ENCODE results near the gene ADORA3.

DNA sequence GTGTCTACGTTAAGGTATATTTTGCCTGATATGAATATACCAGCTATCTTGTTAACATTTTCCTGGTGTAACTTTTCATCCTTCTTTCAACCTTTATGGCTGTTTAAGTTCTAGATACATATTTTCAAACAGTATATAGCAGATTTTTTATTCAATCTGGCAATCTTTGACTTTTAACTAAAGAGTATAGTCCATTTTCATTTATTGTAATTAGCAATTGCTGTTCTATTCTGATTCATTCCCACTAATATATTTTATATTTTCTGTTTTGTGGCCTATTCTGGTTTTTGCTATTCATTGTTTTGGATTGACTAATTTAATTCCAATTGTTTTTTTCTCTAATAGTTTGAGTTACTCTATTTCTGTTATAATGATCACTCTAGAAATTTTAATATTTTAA, 37.0 kb downstream of the ADORA3 start:
- TF ChIP-seq, protein P1, sequence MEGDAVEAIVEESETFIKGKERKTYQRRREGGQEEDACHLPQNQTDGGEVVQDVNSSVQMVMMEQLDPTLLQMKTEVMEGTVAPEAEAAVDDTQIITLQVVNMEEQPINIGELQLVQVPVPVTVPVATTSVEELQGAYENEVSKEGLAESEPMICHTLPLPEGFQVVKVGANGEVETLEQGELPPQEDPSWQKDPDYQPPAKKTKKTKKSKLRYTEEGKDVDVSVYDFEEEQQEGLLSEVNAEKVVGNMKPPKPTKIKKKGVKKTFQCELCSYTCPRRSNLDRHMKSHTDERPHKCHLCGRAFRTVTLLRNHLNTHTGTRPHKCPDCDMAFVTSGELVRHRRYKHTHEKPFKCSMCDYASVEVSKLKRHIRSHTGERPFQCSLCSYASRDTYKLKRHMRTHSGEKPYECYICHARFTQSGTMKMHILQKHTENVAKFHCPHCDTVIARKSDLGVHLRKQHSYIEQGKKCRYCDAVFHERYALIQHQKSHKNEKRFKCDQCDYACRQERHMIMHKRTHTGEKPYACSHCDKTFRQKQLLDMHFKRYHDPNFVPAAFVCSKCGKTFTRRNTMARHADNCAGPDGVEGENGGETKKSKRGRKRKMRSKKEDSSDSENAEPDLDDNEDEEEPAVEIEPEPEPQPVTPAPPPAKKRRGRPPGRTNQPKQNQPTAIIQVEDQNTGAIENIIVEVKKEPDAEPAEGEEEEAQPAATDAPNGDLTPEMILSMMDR (IDR thresholded peaks at IDR 0.05; ENCODE audit: extremely low read depth in 1 of 2, insufficient read depth in 1 of 2, low read depth in 1 of 2, low read length in 2 of 2), result no peak
- no peak for TF ChIP-seq POLR2AphosphoS5 (IDR thresholded peaks at IDR 0.05; ENCODE audit: insufficient read depth, low read depth, low read length)
- no peak for TF ChIP-seq EZH2 (IDR thresholded peaks at IDR 0.05; ENCODE audit: borderline replicate concordance, low read depth, low read length, severe bottlenecking)
- no peak for TF ChIP-seq MYC (IDR thresholded peaks at IDR 0.05; ENCODE audit: low read depth, low read length)
- TF ChIP-seq POLR2A (IDR thresholded peaks at IDR 0.05; ENCODE audit: low read depth, low read length), result no peak
- TF ChIP-seq JUN (IDR thresholded peaks at IDR 0.05; ENCODE audit: borderline replicate concordance, insufficient read depth, insufficient read length, low read depth), result no peak
- TF ChIP-seq, protein P2, sequence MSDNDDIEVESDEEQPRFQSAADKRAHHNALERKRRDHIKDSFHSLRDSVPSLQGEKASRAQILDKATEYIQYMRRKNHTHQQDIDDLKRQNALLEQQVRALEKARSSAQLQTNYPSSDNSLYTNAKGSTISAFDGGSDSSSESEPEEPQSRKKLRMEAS (IDR thresholded peaks at IDR 0.05; ENCODE audit: insufficient read depth, insufficient read length), result no peak
- TF ChIP-seq FOS (IDR thresholded peaks at IDR 0.05; ENCODE audit: borderline replicate concordance, insufficient read depth, low read length), result no peak
